A673 (cell line): ENCODE measurements around the gene CR1.

Experiments
- EZH2 ChIP-seq: fragments of 200-600 bp; sonication (generic); IDR thresholded peaks from 2 replicates; pipeline ENCODE4 v1.6.1; 2017; ENCODE audit warnings: borderline replicate concordance, low read depth, mild to moderate bottlenecking, mixed read lengths, antibody characterized with exemption, low read length; ENCODE audit not compliant: poor library complexity, severe bottlenecking
- TF ChIP-seq, protein P1 (sequence below): fragments of 300-800, 200-600 bp; sonication (generic); conservative IDR thresholded peaks from 2 replicates; pipeline ENCODE4 v1.5.1; 2017; ENCODE audit warnings: low read depth, mild to moderate bottlenecking, antibody characterized with exemption, low read length, moderate library complexity, mixed read lengths

- TF ChIP-seq, protein P1, sequence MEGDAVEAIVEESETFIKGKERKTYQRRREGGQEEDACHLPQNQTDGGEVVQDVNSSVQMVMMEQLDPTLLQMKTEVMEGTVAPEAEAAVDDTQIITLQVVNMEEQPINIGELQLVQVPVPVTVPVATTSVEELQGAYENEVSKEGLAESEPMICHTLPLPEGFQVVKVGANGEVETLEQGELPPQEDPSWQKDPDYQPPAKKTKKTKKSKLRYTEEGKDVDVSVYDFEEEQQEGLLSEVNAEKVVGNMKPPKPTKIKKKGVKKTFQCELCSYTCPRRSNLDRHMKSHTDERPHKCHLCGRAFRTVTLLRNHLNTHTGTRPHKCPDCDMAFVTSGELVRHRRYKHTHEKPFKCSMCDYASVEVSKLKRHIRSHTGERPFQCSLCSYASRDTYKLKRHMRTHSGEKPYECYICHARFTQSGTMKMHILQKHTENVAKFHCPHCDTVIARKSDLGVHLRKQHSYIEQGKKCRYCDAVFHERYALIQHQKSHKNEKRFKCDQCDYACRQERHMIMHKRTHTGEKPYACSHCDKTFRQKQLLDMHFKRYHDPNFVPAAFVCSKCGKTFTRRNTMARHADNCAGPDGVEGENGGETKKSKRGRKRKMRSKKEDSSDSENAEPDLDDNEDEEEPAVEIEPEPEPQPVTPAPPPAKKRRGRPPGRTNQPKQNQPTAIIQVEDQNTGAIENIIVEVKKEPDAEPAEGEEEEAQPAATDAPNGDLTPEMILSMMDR: no peak
- no peak for TF ChIP-seq EZH2
These were observed 180.2 kb downstream of the CR1 start for GRCh38 chr1:207676153-207676552.
